ENCODE measurements around the gene CDC26. TPM values are rescaled to one million over a fixed set of nuclear protein-coding genes. Genes with fewer than 3 reads are reported as not detected.
A peak's percentile ranks its signal among the peaks of the same experiment; 100 is the strongest.

CDC26 gene
- polyA plus RNA-seq, 1 donor from 2014 or later = 88.0 TPM

DNA sequence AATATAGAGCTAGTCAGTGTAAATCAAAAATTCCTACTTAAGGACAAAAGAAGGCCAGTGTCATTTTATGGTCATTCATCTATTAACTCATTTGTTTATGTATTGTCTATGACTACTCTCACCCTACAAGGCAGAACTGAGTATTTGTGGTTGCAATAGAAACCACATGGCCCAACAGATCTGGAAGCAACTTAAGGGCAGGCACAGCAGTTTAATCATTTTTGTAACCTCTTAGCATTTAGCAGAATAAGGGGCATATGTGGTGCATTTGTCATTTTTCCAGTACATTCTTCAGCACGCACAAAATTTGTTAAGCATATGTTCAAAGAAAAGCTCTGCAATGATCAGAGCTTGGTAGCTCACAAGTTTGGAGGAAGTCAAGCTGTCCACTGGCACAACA, 55.4 kb downstream of the CDC26 start:
- peak overlapping the region; percentile 84 for H3K4me2 ChIP-seq (ENCODE audit: low read length)
- no peak overlapping the region for H2AFZ ChIP-seq (ENCODE audit: low read depth, low read length)
- no peaks in the 10 kb centered on the region for H3K27me3 ChIP-seq (ENCODE audit: insufficient read depth, low read depth, low read length)
- H3K9me2 ChIP-seq (ENCODE audit: insufficient read depth, low read length) = no peaks in the 10 kb centered on the region
- no peaks in the 10 kb centered on the region for H4K20me1 ChIP-seq (ENCODE audit: insufficient read depth)
- peaks cover 7% of the 10 kb centered on the region for H3K36me3 ChIP-seq (ENCODE audit: insufficient read depth, low read length)
- no peak for TF ChIP-seq SMC3 (conservative IDR thresholded peaks at IDR 0.05; ENCODE audit: poor library complexity)
- TF ChIP-seq RAD21 (conservative IDR thresholded peaks at IDR 0.05) = no peak
- TF ChIP-seq, protein P1, sequence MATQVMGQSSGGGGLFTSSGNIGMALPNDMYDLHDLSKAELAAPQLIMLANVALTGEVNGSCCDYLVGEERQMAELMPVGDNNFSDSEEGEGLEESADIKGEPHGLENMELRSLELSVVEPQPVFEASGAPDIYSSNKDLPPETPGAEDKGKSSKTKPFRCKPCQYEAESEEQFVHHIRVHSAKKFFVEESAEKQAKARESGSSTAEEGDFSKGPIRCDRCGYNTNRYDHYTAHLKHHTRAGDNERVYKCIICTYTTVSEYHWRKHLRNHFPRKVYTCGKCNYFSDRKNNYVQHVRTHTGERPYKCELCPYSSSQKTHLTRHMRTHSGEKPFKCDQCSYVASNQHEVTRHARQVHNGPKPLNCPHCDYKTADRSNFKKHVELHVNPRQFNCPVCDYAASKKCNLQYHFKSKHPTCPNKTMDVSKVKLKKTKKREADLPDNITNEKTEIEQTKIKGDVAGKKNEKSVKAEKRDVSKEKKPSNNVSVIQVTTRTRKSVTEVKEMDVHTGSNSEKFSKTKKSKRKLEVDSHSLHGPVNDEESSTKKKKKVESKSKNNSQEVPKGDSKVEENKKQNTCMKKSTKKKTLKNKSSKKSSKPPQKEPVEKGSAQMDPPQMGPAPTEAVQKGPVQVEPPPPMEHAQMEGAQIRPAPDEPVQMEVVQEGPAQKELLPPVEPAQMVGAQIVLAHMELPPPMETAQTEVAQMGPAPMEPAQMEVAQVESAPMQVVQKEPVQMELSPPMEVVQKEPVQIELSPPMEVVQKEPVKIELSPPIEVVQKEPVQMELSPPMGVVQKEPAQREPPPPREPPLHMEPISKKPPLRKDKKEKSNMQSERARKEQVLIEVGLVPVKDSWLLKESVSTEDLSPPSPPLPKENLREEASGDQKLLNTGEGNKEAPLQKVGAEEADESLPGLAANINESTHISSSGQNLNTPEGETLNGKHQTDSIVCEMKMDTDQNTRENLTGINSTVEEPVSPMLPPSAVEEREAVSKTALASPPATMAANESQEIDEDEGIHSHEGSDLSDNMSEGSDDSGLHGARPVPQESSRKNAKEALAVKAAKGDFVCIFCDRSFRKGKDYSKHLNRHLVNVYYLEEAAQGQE (IDR thresholded peaks at IDR 0.05; ENCODE audit: borderline replicate concordance) = no peak
- no peak for TF ChIP-seq EP300 (conservative IDR thresholded peaks at IDR 0.05; ENCODE audit: poor library complexity, severe bottlenecking)
- TF ChIP-seq TAF1 (IDR thresholded peaks at IDR 0.05; ENCODE audit: low read depth) = no peak
- TF ChIP-seq, protein P2, sequence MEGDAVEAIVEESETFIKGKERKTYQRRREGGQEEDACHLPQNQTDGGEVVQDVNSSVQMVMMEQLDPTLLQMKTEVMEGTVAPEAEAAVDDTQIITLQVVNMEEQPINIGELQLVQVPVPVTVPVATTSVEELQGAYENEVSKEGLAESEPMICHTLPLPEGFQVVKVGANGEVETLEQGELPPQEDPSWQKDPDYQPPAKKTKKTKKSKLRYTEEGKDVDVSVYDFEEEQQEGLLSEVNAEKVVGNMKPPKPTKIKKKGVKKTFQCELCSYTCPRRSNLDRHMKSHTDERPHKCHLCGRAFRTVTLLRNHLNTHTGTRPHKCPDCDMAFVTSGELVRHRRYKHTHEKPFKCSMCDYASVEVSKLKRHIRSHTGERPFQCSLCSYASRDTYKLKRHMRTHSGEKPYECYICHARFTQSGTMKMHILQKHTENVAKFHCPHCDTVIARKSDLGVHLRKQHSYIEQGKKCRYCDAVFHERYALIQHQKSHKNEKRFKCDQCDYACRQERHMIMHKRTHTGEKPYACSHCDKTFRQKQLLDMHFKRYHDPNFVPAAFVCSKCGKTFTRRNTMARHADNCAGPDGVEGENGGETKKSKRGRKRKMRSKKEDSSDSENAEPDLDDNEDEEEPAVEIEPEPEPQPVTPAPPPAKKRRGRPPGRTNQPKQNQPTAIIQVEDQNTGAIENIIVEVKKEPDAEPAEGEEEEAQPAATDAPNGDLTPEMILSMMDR (IDR thresholded peaks at IDR 0.05; ENCODE audit: poor library complexity, severe bottlenecking) = no peak
- TF ChIP-seq MXI1 (conservative IDR thresholded peaks at IDR 0.05; ENCODE audit: poor library complexity, severe bottlenecking) = no peak
- TF ChIP-seq EZH2 (IDR thresholded peaks at IDR 0.05; ENCODE audit: borderline replicate concordance, insufficient read depth, low read length, poor library complexity, severe bottlenecking) = no peak
- no peak for TF ChIP-seq POLR2AphosphoS5 (IDR thresholded peaks at IDR 0.05)
- peak overlapping the region; percentile 84 for H3K27ac ChIP-seq (ENCODE audit: low read length)
- H3F3A ChIP-seq (ENCODE audit: insufficient read depth, low read length, poor library complexity, severe bottlenecking) = no peaks in the 10 kb centered on the region
- peaks cover 36% of the 10 kb centered on the region for H3K79me2 ChIP-seq (replicated peaks; ENCODE audit: insufficient read depth, low read length)
- peak overlapping the region; percentile 75 for H3K9ac ChIP-seq (ENCODE audit: low read length)
- H3K4me3 ChIP-seq (ENCODE audit: low read length) = peak overlapping the region; percentile 83
- no peaks in the 10 kb centered on the region for H3K9me3 ChIP-seq (ENCODE audit: low read length)

DNA sequence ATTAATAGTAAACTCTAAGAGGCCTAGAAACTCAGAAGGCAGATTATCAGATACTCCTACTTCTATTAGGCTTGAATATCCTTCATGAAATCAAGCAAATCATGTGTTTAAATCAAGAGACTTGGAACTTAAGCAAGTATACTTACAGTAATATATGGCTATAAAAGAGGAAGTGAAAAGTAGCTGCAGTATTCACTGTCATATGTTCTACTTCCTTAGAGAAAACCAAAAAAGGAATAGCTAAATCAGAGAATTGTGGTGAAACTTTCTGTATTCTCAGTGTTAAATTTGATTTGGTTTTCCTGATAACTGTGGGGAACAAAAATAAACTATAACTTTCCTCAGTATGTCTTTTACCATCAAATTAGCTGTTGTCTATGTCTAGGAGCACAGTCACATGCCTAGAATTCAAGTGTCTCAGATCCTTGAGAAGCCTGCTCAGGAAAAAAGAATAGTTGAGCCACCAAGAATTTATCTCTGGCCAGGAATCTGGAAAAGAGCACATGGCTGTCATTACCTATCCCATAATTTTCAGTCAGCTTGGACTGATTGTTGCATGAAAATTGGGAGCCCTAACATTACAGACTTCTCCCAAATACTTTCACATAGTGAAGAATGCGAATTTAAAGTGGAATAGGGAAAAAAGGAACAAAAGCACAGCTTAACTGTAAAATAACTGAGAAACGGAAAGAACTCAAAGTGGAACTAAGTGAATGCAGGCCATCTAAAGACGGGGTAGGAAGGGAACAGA, 56.0 kb downstream of the CDC26 start:
- H3K79me2 ChIP-seq (replicated peaks; ENCODE audit: insufficient read depth, low read length) = peaks cover 36% of the 10 kb centered on the region
- H2AFZ ChIP-seq (ENCODE audit: low read depth, low read length) = no peak overlapping the region
- H4K20me1 ChIP-seq (ENCODE audit: insufficient read depth) = no peaks in the 10 kb centered on the region
- H3K4me2 ChIP-seq (ENCODE audit: low read length) = peak overlapping the region; percentile 84
- H3K27ac ChIP-seq (ENCODE audit: low read length) = no peak overlapping the region
- H3F3A ChIP-seq (ENCODE audit: insufficient read depth, low read length, poor library complexity, severe bottlenecking) = no peaks in the 10 kb centered on the region
- H3K4me3 ChIP-seq (ENCODE audit: low read length) = peak overlapping the region; percentile 83
- TF ChIP-seq EZH2 (IDR thresholded peaks at IDR 0.05; ENCODE audit: borderline replicate concordance, insufficient read depth, low read length, poor library complexity, severe bottlenecking) = no peak
- TF ChIP-seq, protein P2 (IDR thresholded peaks at IDR 0.05; ENCODE audit: poor library complexity, severe bottlenecking) = no peak
- no peak for TF ChIP-seq POLR2AphosphoS5 (IDR thresholded peaks at IDR 0.05)
- TF ChIP-seq TAF1 (IDR thresholded peaks at IDR 0.05; ENCODE audit: low read depth) = no peak
- no peak for TF ChIP-seq MXI1 (conservative IDR thresholded peaks at IDR 0.05; ENCODE audit: poor library complexity, severe bottlenecking)
- no peak for TF ChIP-seq SMC3 (conservative IDR thresholded peaks at IDR 0.05; ENCODE audit: poor library complexity)
- TF ChIP-seq EP300 (conservative IDR thresholded peaks at IDR 0.05; ENCODE audit: poor library complexity, severe bottlenecking) = no peak
- TF ChIP-seq RAD21 (conservative IDR thresholded peaks at IDR 0.05) = no peak
- peaks cover 7% of the 10 kb centered on the region for H3K36me3 ChIP-seq (ENCODE audit: insufficient read depth, low read length)
- no peaks in the 10 kb centered on the region for H3K9me3 ChIP-seq (ENCODE audit: low read length)
- peak overlapping the region; percentile 75 for H3K9ac ChIP-seq (ENCODE audit: low read length)
- H3K27me3 ChIP-seq (ENCODE audit: insufficient read depth, low read depth, low read length) = no peaks in the 10 kb centered on the region
- no peaks in the 10 kb centered on the region for H3K9me2 ChIP-seq (ENCODE audit: insufficient read depth, low read length)

Measured in neural cell (in vitro differentiated cells).